Naive thymus-derived CD4-positive, alpha-beta T cell (primary cell): ENCODE data around the gene GGCX. TPM values are rescaled to one million over a fixed set of nuclear protein-coding genes. Genes with fewer than 3 reads are reported as not detected.

Experiments
- ATAC-seq: fragments of 150-1000 bp; cut with Tn5 transposase; 2 replicates; pipeline ENCODE4 v1.10.0; 2021; ENCODE audit warnings: mild to moderate bottlenecking, moderate library complexity
- CTCF ChIA-PET: fragments of 350-600 bp; sonication (Branson Sonifier 250); formaldehyde crosslinking; loops from one replicate; lab custom pipeline; 2021; ENCODE audit warnings: antibody characterized with exemption; lab: Charles Lee
- POLR2A ChIA-PET: fragments of 350-600 bp; sonication (Branson Sonifier 250); formaldehyde crosslinking; loops from one replicate; lab custom pipeline; 2021; ENCODE audit warnings: antibody characterized with exemption, inconsistent platforms; lab: Charles Lee
- DNase-seq, 9 donors: peaks; one replicate each; pipeline versions ENCODE4 v3.0.0 to v3.0.0-alpha.2; 2020 to 2022; ENCODE audit warnings: mixed read lengths in 1 of 9
- H3K27ac ChIP-seq: one replicate; pipeline ENCODE4 v1.7.0; 2013; ENCODE audit warnings: mild to moderate bottlenecking, low read depth, low read length, moderate library complexity
- H3K27me3 ChIP-seq, 2 donors: one replicate each; pipeline ENCODE4 v1.7.0; 2013; ENCODE audit warnings: low read length in 2 of 2, mild to moderate bottlenecking in 2 of 2, moderate library complexity in 2 of 2; ENCODE audit not compliant: control insufficient read depth in 2 of 2, insufficient read depth in 2 of 2
- H3K36me3 ChIP-seq, 3 experiments: 1 replicate in 2 of 3; 2 replicates in 1 of 3; pipeline ENCODE4 v1.7.0; 2013; ENCODE audit warnings: low read length in 3 of 3, mild to moderate bottlenecking in 3 of 3, moderate library complexity in 1 of 3; ENCODE audit not compliant: insufficient read depth in 3 of 3, control insufficient read depth in 2 of 3
- H3K4me1 ChIP-seq, 2 donors: one replicate each; pipeline ENCODE4 v1.7.0; 2013; ENCODE audit warnings: low read length in 2 of 2, mild to moderate bottlenecking in 2 of 2, moderate library complexity in 1 of 2; ENCODE audit not compliant: control insufficient read depth in 2 of 2, insufficient read depth in 2 of 2
- H3K4me3 ChIP-seq: 2 replicates; pipeline ENCODE4 v1.7.0; 2013; ENCODE audit warnings: mild to moderate bottlenecking, low read length
- H3K9me3 ChIP-seq, 3 experiments: 1 replicate in 2 of 3; 2 replicates in 1 of 3; pipeline ENCODE4 v1.7.0; 2013; ENCODE audit warnings: low read length in 3 of 3; ENCODE audit not compliant: control insufficient read depth in 2 of 3
- H3K27ac Mint-ChIP-seq, 9 donors: one replicate each; pipeline ENCODE4 v1.8.0; 2020 to 2022; ENCODE audit warnings: mixed read lengths in 9 of 9, mild to moderate bottlenecking in 8 of 9, moderate library complexity in 5 of 9, inconsistent platforms in 2 of 9
- H3K27me3 Mint-ChIP-seq, 5 donors: one replicate each; pipeline ENCODE4 v1.8.0; 2021 to 2022; ENCODE audit warnings: mixed read lengths in 5 of 5, mild to moderate bottlenecking in 1 of 5
- H3K36me3 Mint-ChIP-seq, 5 donors: one replicate each; pipeline ENCODE4 v1.8.0; 2020 to 2022; ENCODE audit warnings: mixed read lengths in 5 of 5, mild to moderate bottlenecking in 3 of 5, inconsistent platforms in 1 of 5
- H3K4me1 Mint-ChIP-seq, 7 donors: one replicate each; pipeline ENCODE4 v1.8.0; 2020 to 2022; ENCODE audit warnings: mixed read lengths in 7 of 7, mild to moderate bottlenecking in 3 of 7, inconsistent platforms in 1 of 7
- H3K4me3 Mint-ChIP-seq, 10 donors: one replicate each; pipeline ENCODE4 v1.8.0; 2020 to 2022; ENCODE audit warnings: mild to moderate bottlenecking in 10 of 10, mixed read lengths in 10 of 10, moderate library complexity in 6 of 10, inconsistent platforms in 2 of 10
- H3K9me3 Mint-ChIP-seq, 11 donors: one replicate each; pipeline ENCODE4 v1.8.0; 2020 to 2022; ENCODE audit warnings: mixed read lengths in 11 of 11, mild to moderate bottlenecking in 4 of 11, inconsistent platforms in 1 of 11, moderate library complexity in 1 of 11
- intact Hi-C, 2 donors: fragments of 100-400 bp; cut with micrococcal nuclease; formaldehyde crosslinking; loops; one replicate each; pipeline ENCODE4 v1.15.1; 2023
- polyA plus RNA-seq, 2 donors: library from polyadenylated mRNA; unstranded; fragments of 300-500 nt; fragmentation: Illumina TruSeq; gene quantifications; one replicate each; pipeline ENCODE4 v1.2.3, GENCODE V29; 2021
- total RNA-seq, 6 experiments: library from RNA in 5 of 6; stranded (reverse) in 5 of 6; gene quantifications; 1 replicate in 5 of 6; 2 replicates in 1 of 6; pipeline ENCODE4 v1.2.3 and lab custom pipeline; 2021 to 2026

GGCX gene
- total and polyA plus RNA-seq, 7 experiments from 2014 or later = 11.8 to 34.2 (median 20.5) TPM

GRCh38 chr2:85591563-85591962, 30.3 kb upstream of the GGCX start:
- Mint-ChIP-seq H3K27ac (peak overlapping the region in 3 of 9 donors; percentile 38 to 70 (median 69)), H3K36me3 (peaks cover 0 to 6% (median 0%) of the 10 kb centered on the region in 5 donors), H3K4me1 (peaks cover 36 to 66% (median 50%) of the 10 kb centered on the region in 7 donors), H3K9me3 (peaks cover 0 to 2% (median 0%) of the 10 kb centered on the region in 11 donors), H3K4me3 (no peak overlapping the region), H3K27me3 (no peaks in the 10 kb centered on the region)
- POLR2A ChIA-PET = interaction anchor here (1.0 to 1.6 kb wide), 6 partner anchors 10 to 30 kb away, joined by 3 to 5 read pairs (median 4); partner anchors contain the start of genes C2orf68, GGCX and TMEM150A
- Histone ChIP-seq H3K27me3 (no peaks in the 10 kb centered on the region), H3K4me3 (no peak overlapping the region), H3K27ac (no peak overlapping the region), H3K9me3 (no peaks in the 10 kb centered on the region), H3K36me3 (no peaks in the 10 kb centered on the region), H3K4me1 (peaks cover 12 to 21% of the 10 kb centered on the region in 2 donors)
- DNase-seq = no peak
- ATAC-seq = no peak
- intact Hi-C loops = no loop called here
- CTCF ChIA-PET = no interaction called here

- DNase-seq (no peak), ATAC-seq (no peak)
- Histone ChIP-seq H3K4me3 (no peak overlapping the region), H3K4me1 (peaks cover 7 to 18% of the 10 kb centered on the region in 2 donors), H3K27me3 (no peaks in the 10 kb centered on the region), H3K9me3 (no peaks in the 10 kb centered on the region), H3K27ac (no peak overlapping the region), H3K36me3 (no peaks in the 10 kb centered on the region)
- Mint-ChIP-seq H3K36me3 (peaks cover 0 to 6% (median 0%) of the 10 kb centered on the region in 5 donors), H3K9me3 (peaks cover 0 to 2% (median 0%) of the 10 kb centered on the region in 11 donors), H3K27me3 (no peaks in the 10 kb centered on the region), H3K4me3 (no peak overlapping the region), H3K27ac (peak overlapping the region in 4 of 9 donors; percentile 23 to 46 (median 37)), H3K4me1 (peaks cover 38 to 65% (median 47%) of the 10 kb centered on the region in 7 donors)
- POLR2A ChIA-PET = interaction anchor here (0.6 to 1.6 kb wide), 7 partner anchors 10 to 30 kb away, joined by 3 to 5 read pairs (median 3); partner anchors contain the start of genes C2orf68, GGCX and TMEM150A
- intact Hi-C loops = no loop called here
- CTCF ChIA-PET = interaction anchor here (0.6 kb wide), 1 partner anchor 792 kb away, joined by 3 read pairs; no protein-coding TSS in a partner anchor
Observed at GRCh38 chr2:85590950-85591349, 29.7 kb upstream of the GGCX start.

DNA sequence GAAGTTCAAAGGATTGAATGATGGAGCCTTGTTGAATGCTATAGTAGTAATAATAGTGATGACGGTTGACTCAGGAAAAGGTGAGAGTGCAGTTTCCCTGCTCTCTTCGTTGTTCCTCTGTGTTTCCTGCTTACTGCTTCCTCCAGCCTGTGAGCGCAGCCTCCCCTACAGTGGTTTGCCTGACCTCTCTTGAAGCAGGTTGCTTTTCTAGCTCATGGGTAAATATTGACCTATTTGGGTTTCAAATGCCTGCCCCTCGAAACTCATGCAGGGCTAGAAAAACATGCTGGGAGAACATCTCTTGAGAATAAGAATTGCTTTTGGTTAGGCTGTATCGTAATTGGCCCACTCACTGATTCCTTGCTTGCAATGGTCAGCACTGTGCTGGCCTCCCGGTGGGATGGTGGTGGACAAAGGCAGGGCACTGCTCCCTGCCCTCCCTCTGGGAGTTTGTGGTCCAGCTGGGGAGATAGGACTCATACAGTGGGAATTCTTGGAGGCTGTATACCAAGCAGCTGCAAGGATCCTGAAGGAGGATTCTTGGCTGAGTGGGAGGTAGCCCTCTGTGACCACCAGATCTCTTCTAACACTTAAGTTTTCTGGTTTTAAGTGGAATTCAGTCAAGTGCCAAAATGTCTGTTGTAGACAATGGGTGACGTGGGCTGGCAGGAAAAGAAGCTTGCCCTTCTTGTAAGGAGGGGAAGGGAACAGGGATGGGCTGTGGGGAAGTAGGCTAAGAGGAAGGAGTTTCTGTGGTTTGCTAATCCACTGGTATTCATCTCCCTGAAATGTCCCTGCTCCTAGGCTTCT, 28.9 kb upstream of the GGCX start:
- Mint-ChIP-seq H3K36me3 (peaks cover 0 to 4% (median 0%) of the 10 kb centered on the region in 5 donors), H3K9me3 (peaks cover 0 to 2% (median 0%) of the 10 kb centered on the region in 11 donors), H3K4me1 (peaks cover 39 to 65% (median 49%) of the 10 kb centered on the region in 7 donors), H3K27ac (peak overlapping the region in 5 of 9 donors; percentile 17 to 59 (median 23)), H3K4me3 (peak overlapping the region in 1 of 10 donors; percentile 69), H3K27me3 (no peaks in the 10 kb centered on the region)
- Histone ChIP-seq H3K36me3 (no peaks in the 10 kb centered on the region), H3K27me3 (no peaks in the 10 kb centered on the region), H3K27ac (no peak overlapping the region), H3K4me1 (peaks cover 14 to 26% of the 10 kb centered on the region in 2 donors), H3K9me3 (no peaks in the 10 kb centered on the region), H3K4me3 (no peak overlapping the region)
- ATAC-seq = no peak
- intact Hi-C loops = no loop called here
- POLR2A ChIA-PET = interaction anchor here (0.8 to 2.1 kb wide), 8 partner anchors 11 to 29 kb away, joined by 3 to 11 read pairs (median 4); partner anchors contain the start of genes C2orf68, GGCX and TMEM150A
- no peak for DNase-seq
- CTCF ChIA-PET = interaction anchor here (0.6 kb wide), 1 partner anchor 791 kb away, joined by 3 read pairs; no protein-coding TSS in a partner anchor

DNA sequence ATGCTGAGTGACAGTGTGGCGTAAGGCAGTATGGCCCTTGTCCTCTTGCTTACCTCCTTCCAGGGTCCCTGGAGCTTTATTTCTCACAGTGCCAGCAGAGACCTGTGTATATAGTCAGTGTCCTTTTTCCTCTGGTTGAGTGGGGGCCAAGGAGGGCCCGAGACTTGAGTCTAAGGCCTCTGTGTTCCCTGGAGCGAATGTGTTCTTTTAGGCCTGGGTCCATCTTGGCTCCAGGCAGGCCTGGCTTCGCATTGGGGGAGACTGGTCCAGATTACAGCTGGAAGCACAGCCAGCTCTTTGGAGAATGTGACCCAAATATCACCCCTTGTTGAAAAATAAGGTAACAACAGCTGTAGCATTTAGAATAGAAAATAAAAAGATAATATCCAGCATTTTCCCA, 27.9 kb upstream of the GGCX start:
- DNase-seq (no peak), ATAC-seq (no peak)
- H3K4me1 ChIP-seq = peaks cover 12 to 24% of the 10 kb centered on the region in 2 donors
- Mint-ChIP-seq H3K27me3 (no peaks in the 10 kb centered on the region), H3K9me3 (peaks cover 0 to 2% (median 0%) of the 10 kb centered on the region in 11 donors), H3K36me3 (peaks cover 0 to 4% (median 0%) of the 10 kb centered on the region in 5 donors), H3K4me1 (peaks cover 37 to 60% (median 47%) of the 10 kb centered on the region in 7 donors), H3K27ac (peak overlapping the region in 4 of 9 donors; percentile 15 to 54 (median 40)), H3K4me3 (peak overlapping the region in 1 of 10 donors; percentile 32)
- no peaks in the 10 kb centered on the region for H3K27me3 ChIP-seq
- ChIA-PET CTCF (no interaction called here), POLR2A (interaction anchor here (0.8 to 2.1 kb wide), 2 partner anchors 9 to 12 kb away, joined by 3 to 11 read pairs; no protein-coding TSS in a partner anchor)
- H3K9me3 ChIP-seq = no peaks in the 10 kb centered on the region
- intact Hi-C loops = no loop called here
- H3K4me3 ChIP-seq = no peak overlapping the region
- H3K36me3 ChIP-seq = no peaks in the 10 kb centered on the region
- no peak overlapping the region for H3K27ac ChIP-seq

DNA sequence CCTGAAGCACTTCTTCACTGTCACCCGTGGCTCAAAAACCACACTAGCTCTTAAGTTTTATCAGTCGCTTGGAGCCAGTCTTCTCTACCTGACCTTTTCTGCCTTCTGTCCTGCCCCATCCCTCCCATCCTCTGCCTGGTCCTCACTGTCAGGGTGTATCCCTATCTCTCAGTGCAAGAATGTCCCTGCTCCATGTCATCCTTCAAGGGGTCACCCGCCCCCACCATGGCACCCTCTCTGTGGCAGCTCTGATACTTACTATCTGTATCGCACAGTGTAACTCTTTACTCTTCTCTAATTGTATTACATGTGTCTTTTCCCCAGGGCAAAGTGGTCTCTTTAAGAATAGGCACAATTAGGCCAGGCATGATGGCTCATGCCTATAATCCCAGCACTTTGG, 27.4 kb upstream of the GGCX start:
- Histone ChIP-seq H3K4me3 (no peak overlapping the region), H3K36me3 (no peaks in the 10 kb centered on the region), H3K27ac (no peak overlapping the region), H3K4me1 (peaks cover 16 to 26% of the 10 kb centered on the region in 2 donors), H3K27me3 (no peaks in the 10 kb centered on the region), H3K9me3 (no peaks in the 10 kb centered on the region)
- ChIA-PET CTCF (no interaction called here), POLR2A (interaction anchor here (2.1 kb wide), 1 partner anchor 13 kb away, joined by 11 read pairs; no protein-coding TSS in a partner anchor)
- Mint-ChIP-seq H3K9me3 (peaks cover 0 to 2% (median 0%) of the 10 kb centered on the region in 11 donors), H3K27me3 (no peaks in the 10 kb centered on the region), H3K36me3 (peaks cover 0 to 4% (median 0%) of the 10 kb centered on the region in 5 donors), H3K4me3 (peak overlapping the region in 2 of 10 donors; percentile 32 to 51), H3K4me1 (peaks cover 37 to 60% (median 48%) of the 10 kb centered on the region in 7 donors), H3K27ac (peak overlapping the region in 6 of 9 donors; percentile 15 to 60 (median 40))
- ATAC-seq = no peak
- DNase-seq = no peak
- intact Hi-C loops = no loop called here

DNA sequence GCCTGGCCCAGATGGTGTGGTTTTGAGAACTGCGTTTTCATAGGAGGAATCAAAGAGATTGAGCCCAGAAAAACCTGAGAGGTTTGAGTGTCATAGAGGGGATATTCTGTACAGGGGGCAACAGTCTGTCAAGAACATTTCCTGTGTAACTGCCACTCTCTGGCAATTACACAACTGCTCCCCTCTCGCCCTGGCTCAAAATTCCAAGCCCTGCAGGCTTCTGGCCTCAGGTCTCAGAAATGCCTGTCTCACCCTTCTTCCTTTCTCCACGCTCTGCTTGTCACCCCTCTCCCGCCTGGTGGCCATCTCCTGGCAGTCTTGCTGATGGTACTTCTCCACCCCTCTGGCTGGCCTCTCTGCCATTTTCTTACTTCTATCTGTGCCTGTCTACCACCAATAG, 26.9 kb upstream of the GGCX start:
- peak overlapping the region in 6 of 9 donors; percentile 15 to 60 (median 40) for H3K27ac Mint-ChIP-seq
- DNase-seq = no peak
- ChIA-PET POLR2A (interaction anchor here (0.6 to 6.4 kb wide), 4 partner anchors 6 to 719 kb away, joined by 3 to 85 read pairs (median 10); partner anchors contain the start of gene RNF181), CTCF (no interaction called here)
- Histone ChIP-seq H3K27ac (no peak overlapping the region), H3K4me3 (no peak overlapping the region), H3K27me3 (no peaks in the 10 kb centered on the region), H3K9me3 (no peaks in the 10 kb centered on the region), H3K4me1 (peaks cover 19 to 31% of the 10 kb centered on the region in 2 donors), H3K36me3 (no peaks in the 10 kb centered on the region)
- H3K36me3 Mint-ChIP-seq = peaks cover 0 to 7% (median 0%) of the 10 kb centered on the region in 5 donors
- peaks cover 0 to 2% (median 0%) of the 10 kb centered on the region in 11 donors for H3K9me3 Mint-ChIP-seq
- no peaks in the 10 kb centered on the region for H3K27me3 Mint-ChIP-seq
- intact Hi-C loops = no loop called here
- H3K4me1 Mint-ChIP-seq = peaks cover 41 to 61% (median 50%) of the 10 kb centered on the region in 7 donors
- ATAC-seq = no peak
- peak overlapping the region in 2 of 10 donors; percentile 32 to 51 for H3K4me3 Mint-ChIP-seq
